ENCODE measurements around the gene KCNQ1OT1. TPM values are rescaled to one million over a fixed set of nuclear protein-coding genes. Genes with fewer than 3 reads are reported as not detected.
"Not testable (repeated sequence)": the region's sequence is repeated elsewhere in the genome, so short reads cannot be mapped to it uniquely, and the experiment has no call there.

The KCNQ1OT1 gene
- total RNA-seq, 4 donors from 2014 or later, result 6.3 to 8.0 (median 7.7) TPM

DNA sequence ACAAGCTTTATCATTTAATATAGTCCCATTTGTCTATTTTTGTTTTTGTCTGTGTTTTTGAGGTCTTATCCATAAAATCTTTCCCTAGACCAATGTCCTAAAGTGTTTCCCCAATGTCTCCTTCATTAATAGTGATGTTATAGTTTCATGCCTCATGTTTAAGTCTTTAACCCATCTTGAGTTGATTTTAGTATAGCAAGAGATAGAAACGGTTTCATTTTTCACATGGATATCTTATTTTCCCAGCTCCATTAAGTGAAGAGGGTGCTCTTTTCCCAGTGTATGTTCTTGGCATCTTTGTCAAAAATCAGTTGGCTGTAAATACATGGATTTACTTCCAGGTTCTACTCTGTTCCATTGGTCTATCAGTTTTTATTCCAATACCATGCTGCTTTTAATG is 58.2 kb downstream of the KCNQ1OT1 start:
- Histone ChIP-seq H3K4me3 (no peak overlapping the region), H3K4me1 (no peaks in the 10 kb centered on the region), H3K9me3 (peaks cover 0 to 96% (median 30%) of the 10 kb centered on the region in 4 donors), H3K27me3 (no peaks in the 10 kb centered on the region), H3K27ac (no peak overlapping the region), H3K36me3 (peaks cover 0 to 6% (median 0%) of the 10 kb centered on the region in 3 donors)
- WGBS, 2 donors, result 89 to 100% methylated on average over 1 of the region's 1 CpG
- DNase-seq (ENCODE audit: low spot score in 2 of 2), result no peak
- TF ChIP-seq EP300 (IDR thresholded peaks at IDR 0.05), result no peak
- TF ChIP-seq, protein P1, sequence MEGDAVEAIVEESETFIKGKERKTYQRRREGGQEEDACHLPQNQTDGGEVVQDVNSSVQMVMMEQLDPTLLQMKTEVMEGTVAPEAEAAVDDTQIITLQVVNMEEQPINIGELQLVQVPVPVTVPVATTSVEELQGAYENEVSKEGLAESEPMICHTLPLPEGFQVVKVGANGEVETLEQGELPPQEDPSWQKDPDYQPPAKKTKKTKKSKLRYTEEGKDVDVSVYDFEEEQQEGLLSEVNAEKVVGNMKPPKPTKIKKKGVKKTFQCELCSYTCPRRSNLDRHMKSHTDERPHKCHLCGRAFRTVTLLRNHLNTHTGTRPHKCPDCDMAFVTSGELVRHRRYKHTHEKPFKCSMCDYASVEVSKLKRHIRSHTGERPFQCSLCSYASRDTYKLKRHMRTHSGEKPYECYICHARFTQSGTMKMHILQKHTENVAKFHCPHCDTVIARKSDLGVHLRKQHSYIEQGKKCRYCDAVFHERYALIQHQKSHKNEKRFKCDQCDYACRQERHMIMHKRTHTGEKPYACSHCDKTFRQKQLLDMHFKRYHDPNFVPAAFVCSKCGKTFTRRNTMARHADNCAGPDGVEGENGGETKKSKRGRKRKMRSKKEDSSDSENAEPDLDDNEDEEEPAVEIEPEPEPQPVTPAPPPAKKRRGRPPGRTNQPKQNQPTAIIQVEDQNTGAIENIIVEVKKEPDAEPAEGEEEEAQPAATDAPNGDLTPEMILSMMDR (IDR thresholded peaks at IDR 0.05), result no peak
- TF ChIP-seq POLR2A (IDR thresholded peaks at IDR 0.05), result no peak

GRCh38 chr11:2639763-2640162 is 60.0 kb downstream of the KCNQ1OT1 start:
- 94 to 96% methylated on average over 13 of the region's 13 CpGs for WGBS, 2 donors
- not testable (repeated sequence) for DNase-seq (ENCODE audit: low spot score in 2 of 2); H3K27ac ChIP-seq; H3K27me3 ChIP-seq; H3K36me3 ChIP-seq; H3K4me1 ChIP-seq; H3K4me3 ChIP-seq
- peaks cover 0 to 86% (median 24%) of the 10 kb centered on the region in 4 donors for H3K9me3 ChIP-seq

DNA sequence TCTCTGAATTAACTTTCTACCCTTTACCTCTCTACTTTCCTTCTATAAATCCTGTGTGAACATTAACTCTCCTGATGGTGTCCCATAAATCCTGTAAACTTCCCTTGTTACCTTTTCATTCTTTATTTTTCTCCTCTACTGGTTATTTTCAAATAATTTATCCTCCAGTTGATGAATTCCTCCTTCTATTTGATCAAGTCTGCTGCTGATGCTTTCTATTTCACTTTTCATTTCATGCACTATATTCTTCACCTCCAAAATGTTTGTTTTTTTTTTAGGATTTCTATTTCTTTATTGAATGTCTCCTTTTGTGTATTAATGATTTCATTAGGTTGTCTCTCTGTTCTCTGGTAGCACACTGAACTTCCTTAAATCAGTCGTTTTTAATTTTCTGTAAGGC is 68.6 kb downstream of the KCNQ1OT1 start:
- no peaks in the 10 kb centered on the region for H3K27me3 ChIP-seq
- no peak overlapping the region for H3K4me3 ChIP-seq
- H3K4me1 ChIP-seq, result no peaks in the 10 kb centered on the region
- H3K27ac ChIP-seq, result no peak overlapping the region
- peaks cover 0 to 86% (median 22%) of the 10 kb centered on the region in 4 donors for H3K9me3 ChIP-seq
- H3K36me3 ChIP-seq, result no peaks in the 10 kb centered on the region
- TF ChIP-seq, protein P1 (IDR thresholded peaks at IDR 0.05), result no peak
- TF ChIP-seq POLR2A (IDR thresholded peaks at IDR 0.05), result no peak
- TF ChIP-seq EP300 (IDR thresholded peaks at IDR 0.05), result no peak
- WGBS, 2 donors, result 79 to 83% methylated on average over 1 of the region's 1 CpG
- no peak for DNase-seq (ENCODE audit: low spot score in 2 of 2)

DNA sequence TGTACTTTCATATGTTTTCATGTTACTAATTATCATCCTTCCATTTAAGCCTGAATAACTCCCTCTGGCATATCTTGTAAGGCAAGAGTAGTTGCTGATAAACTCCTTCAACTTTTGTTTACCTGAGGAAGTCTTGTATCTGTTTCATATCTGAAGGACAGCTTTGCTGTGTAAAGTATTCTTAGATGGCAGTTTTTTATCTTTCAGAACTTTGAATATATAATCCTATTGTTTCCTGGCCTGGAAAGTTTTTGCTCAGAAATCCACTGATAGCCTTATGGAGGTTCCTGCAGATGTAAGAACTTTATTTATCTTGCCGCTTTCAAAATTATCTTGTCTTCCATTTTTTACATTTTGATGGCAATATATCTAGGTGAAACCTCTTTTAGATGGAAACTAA is 69.1 kb downstream of the KCNQ1OT1 start:
- Histone ChIP-seq H3K27ac (no peak overlapping the region), H3K4me1 (no peaks in the 10 kb centered on the region), H3K4me3 (no peak overlapping the region), H3K9me3 (peaks cover 0 to 82% (median 22%) of the 10 kb centered on the region in 4 donors), H3K36me3 (no peaks in the 10 kb centered on the region), H3K27me3 (no peaks in the 10 kb centered on the region)
- no peak for DNase-seq (ENCODE audit: low spot score in 2 of 2)
- 98 to 100% methylated on average over 1 of the region's 1 CpG for WGBS, 2 donors
- TF ChIP-seq POLR2A (IDR thresholded peaks at IDR 0.05) (no peak), EP300 (IDR thresholded peaks at IDR 0.05) (no peak)
- TF ChIP-seq, protein P1 (IDR thresholded peaks at IDR 0.05), result no peak

DNA sequence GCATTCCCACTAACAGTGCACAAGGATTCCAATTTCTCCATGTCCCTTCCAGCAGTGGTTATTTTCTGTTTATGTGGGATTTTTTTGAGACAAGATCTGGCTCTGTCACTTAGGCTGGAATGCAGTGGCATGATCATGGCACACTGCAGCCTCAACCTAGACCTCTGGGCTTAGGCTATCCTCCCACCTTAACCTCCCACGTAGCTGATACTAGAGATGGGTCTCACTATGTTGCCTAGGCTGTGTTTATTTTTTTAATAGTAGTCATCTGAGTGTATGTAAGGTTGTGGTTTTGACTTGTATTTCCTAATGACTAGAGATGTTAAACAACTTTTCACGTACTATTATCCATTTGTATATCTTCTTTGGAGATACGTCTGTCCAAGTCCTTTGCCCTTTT is 74.6 kb downstream of the KCNQ1OT1 start:
- H3K4me1 ChIP-seq, result no peaks in the 10 kb centered on the region
- H3K27me3 ChIP-seq, result no peaks in the 10 kb centered on the region
- no peak for TF ChIP-seq POLR2A (IDR thresholded peaks at IDR 0.05)
- no peak overlapping the region for H3K27ac ChIP-seq
- WGBS, 2 donors, result 63 to 64% methylated on average over 3 of the region's 3 CpGs
- no peak overlapping the region for H3K4me3 ChIP-seq
- no peak for DNase-seq (ENCODE audit: low spot score in 2 of 2)
- no peaks in the 10 kb centered on the region for H3K36me3 ChIP-seq
- H3K9me3 ChIP-seq, result peaks cover 0 to 49% (median 9%) of the 10 kb centered on the region in 4 donors

DNA sequence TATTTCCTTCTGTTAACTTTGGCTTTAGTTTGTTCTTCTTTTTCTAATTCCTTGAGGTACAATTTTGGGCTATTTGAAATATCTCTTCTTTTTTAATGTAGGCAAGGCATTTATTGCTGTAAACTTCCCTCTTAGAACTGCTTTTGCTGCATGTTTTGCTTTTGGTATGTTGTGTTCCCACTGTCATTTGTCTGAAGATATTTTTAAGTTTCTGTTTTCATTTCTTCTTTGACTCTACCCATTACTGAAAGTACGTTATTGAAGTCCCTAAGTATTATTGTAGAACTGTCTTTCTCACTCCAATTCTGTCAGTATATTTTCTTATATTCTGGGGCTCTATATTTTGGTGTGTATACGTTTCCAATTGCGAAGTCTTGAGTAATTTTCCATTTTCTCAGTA is 77.9 kb downstream of the KCNQ1OT1 start:
- DNase-seq (ENCODE audit: low spot score in 2 of 2), result no peak
- Histone ChIP-seq H3K27me3 (no peaks in the 10 kb centered on the region), H3K4me1 (no peaks in the 10 kb centered on the region), H3K27ac (no peak overlapping the region), H3K9me3 (peaks cover 0 to 27% (median 0%) of the 10 kb centered on the region in 4 donors), H3K36me3 (no peaks in the 10 kb centered on the region), H3K4me3 (no peak overlapping the region)
- TF ChIP-seq, protein P1 (IDR thresholded peaks at IDR 0.05), result no peak
- TF ChIP-seq POLR2A (IDR thresholded peaks at IDR 0.05) (no peak), EP300 (IDR thresholded peaks at IDR 0.05) (no peak)
- 25 to 31% methylated on average over 3 of the region's 3 CpGs for WGBS, 2 donors
